Hepatocyte (in vitro differentiated cells): ENCODE results near the gene NFU1.

Source experiments
- EZH2 ChIP-seq: fragments of 200-600 bp; sonication (generic); IDR thresholded peaks from 2 replicates; pipeline ENCODE4 v1.6.1; 2016; ENCODE audit warnings: antibody characterized with exemption, mild to moderate bottlenecking, borderline replicate concordance
- TF ChIP-seq, protein P1 (sequence below): fragments of 200-600 bp; sonication (generic); IDR thresholded peaks from 2 replicates; pipeline ENCODE4 v1.5.1; 2016; ENCODE audit warnings: antibody characterized with exemption, mild to moderate bottlenecking; ENCODE audit not compliant: poor library complexity

DNA sequence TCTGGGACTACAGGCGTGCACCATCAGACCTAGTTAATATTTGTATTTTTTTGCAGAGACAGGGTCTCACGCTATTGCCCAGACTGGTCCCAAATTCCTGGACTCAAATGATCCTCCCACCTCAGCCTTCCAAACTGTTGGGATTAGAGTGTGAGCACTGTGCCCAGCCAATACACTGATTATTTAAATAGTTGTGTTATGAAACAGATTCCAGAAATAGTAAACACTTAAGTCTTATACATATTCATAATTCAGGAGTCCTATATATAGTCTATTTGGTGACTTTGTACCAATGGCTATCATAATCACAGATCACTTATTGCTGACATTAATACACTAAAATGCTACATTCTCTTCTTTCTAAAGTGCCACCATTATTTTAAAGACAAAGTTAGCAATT lies 12.8 kb downstream of the NFU1 start:
- TF ChIP-seq, protein P1, sequence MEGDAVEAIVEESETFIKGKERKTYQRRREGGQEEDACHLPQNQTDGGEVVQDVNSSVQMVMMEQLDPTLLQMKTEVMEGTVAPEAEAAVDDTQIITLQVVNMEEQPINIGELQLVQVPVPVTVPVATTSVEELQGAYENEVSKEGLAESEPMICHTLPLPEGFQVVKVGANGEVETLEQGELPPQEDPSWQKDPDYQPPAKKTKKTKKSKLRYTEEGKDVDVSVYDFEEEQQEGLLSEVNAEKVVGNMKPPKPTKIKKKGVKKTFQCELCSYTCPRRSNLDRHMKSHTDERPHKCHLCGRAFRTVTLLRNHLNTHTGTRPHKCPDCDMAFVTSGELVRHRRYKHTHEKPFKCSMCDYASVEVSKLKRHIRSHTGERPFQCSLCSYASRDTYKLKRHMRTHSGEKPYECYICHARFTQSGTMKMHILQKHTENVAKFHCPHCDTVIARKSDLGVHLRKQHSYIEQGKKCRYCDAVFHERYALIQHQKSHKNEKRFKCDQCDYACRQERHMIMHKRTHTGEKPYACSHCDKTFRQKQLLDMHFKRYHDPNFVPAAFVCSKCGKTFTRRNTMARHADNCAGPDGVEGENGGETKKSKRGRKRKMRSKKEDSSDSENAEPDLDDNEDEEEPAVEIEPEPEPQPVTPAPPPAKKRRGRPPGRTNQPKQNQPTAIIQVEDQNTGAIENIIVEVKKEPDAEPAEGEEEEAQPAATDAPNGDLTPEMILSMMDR = no peak
- no peak for TF ChIP-seq EZH2
